Lower leg skin (tissue), 4 donors: Measurements from ENCODE around the gene CFAP54. TPM values are rescaled to one million over a fixed set of nuclear protein-coding genes. Genes with fewer than 3 reads are reported as not detected.

Source experiments
- DNase-seq, 2 donors: peaks; one replicate each; pipeline ENCODE4 v3.0.0-alpha.2; 2019; ENCODE audit warnings: low spot score in 2 of 2
- H3K4me3 ChIP-seq: fragments of 200-600 bp; sonication (generic); 2 replicates; pipeline ENCODE4 v1.5.1; 2017; ENCODE audit warnings: mild to moderate bottlenecking, low read depth; ENCODE audit not compliant: poor library complexity, severe bottlenecking
- CTCF ChIP-seq, 3 donors: fragments of 450-650 bp; IDR thresholded peaks; one replicate each; pipeline ENCODE4 v1.5.1; 2016; ENCODE audit warnings: antibody characterized with exemption in 3 of 3, mild to moderate bottlenecking in 3 of 3, moderate library complexity in 2 of 3
- POLR2A ChIP-seq, 2 donors: fragments of 450-650 bp; IDR thresholded peaks; one replicate each; pipeline ENCODE4 v1.6.1; 2016 to 2017; ENCODE audit warnings: antibody characterized with exemption in 2 of 2, mild to moderate bottlenecking in 1 of 2, moderate library complexity in 1 of 2
- WGBS, 2 donors: methylation state at CpG; one replicate each; pipeline ENCODE4 v1.1.5; 2018; 5-methylcytosine and 5-hydroxymethylcytosine counted together
- intact Hi-C: fragments of 100-400 bp; cut with DNase I; formaldehyde crosslinking; loops from one replicate; pipeline ENCODE4 v1.15.0; 2023; ENCODE audit warnings: low total_unique reads
- total RNA-seq, 4 donors: library from RNA; depleted of rRNA; stranded (reverse); fragments of >200 nt; gene quantifications; one replicate each; pipeline ENCODE4 v1.1.0, GENCODE V29; 2016

Gene CFAP54
- total RNA-seq, 4 donors from 2014 or later, result 0.04 to 0.59 TPM; not detected in 2

GRCh38 chr12:96907671-96908422 lies 418.5 kb downstream of the CFAP54 start:
- 6% methylated on average over 23 of the region's 23 CpGs for WGBS, 2 donors

GRCh38 chr12:96908423-96908675 lies 419.0 kb downstream of the CFAP54 start:
- intact Hi-C loops, result no loop called here
- no peak overlapping the region for H3K4me3 ChIP-seq
- no peak for TF ChIP-seq POLR2A (IDR thresholded peaks at IDR 0.05)
- TF ChIP-seq CTCF (IDR thresholded peaks at IDR 0.05), result no peak
- 63 to 71% methylated on average over 3 of the region's 3 CpGs for WGBS, 2 donors
- no peak for DNase-seq

More at GRCh38 chr12:96907671-96908422, 418.5 kb downstream of the CFAP54 start:
- TF ChIP-seq CTCF (IDR thresholded peaks at IDR 0.05) (no peak), POLR2A (IDR thresholded peaks at IDR 0.05) (no peak)
- no peak for DNase-seq
- intact Hi-C loops, result no loop called here
- peak overlapping the region; percentile 88 for H3K4me3 ChIP-seq

- whole genome bisulfite sequencing, 2 donors, result 76 to 81% methylated on average over 2 of the region's 2 CpGs
- no peak for TF ChIP-seq POLR2A (IDR thresholded peaks at IDR 0.05)
- no peak for TF ChIP-seq CTCF (IDR thresholded peaks at IDR 0.05)
- intact Hi-C loops, result no loop called here
- no peak for DNase-seq
- H3K4me3 ChIP-seq, result no peak overlapping the region
Measured at GRCh38 chr12:96912261-96912660, 422.9 kb downstream of the CFAP54 start.

GRCh38 chr12:96912943-96913342 lies 423.6 kb downstream of the CFAP54 start:
- DNase-seq, result no peak
- 94 to 97% methylated on average over 2 of the region's 2 CpGs for WGBS, 2 donors
- intact Hi-C loops, result no loop called here
- TF ChIP-seq CTCF (IDR thresholded peaks at IDR 0.05), result no peak
- TF ChIP-seq POLR2A (IDR thresholded peaks at IDR 0.05), result no peak
- no peak overlapping the region for H3K4me3 ChIP-seq

- WGBS, 2 donors, result 89 to 91% methylated on average over 2 of the region's 2 CpGs
- no peak for DNase-seq
- intact Hi-C loops, result no loop called here
- no peak overlapping the region for H3K4me3 ChIP-seq
- no peak for TF ChIP-seq CTCF (IDR thresholded peaks at IDR 0.05)
- no peak for TF ChIP-seq POLR2A (IDR thresholded peaks at IDR 0.05)
Measured at GRCh38 chr12:96919510-96920210, 430.3 kb downstream of the CFAP54 start.

Other genes starting within 250 kb of the CFAP54 start
- gene CDK17, start 89.1 kb upstream of the CFAP54 start, total RNA-seq, result 10 to 100 TPM; 27.3 to 41.9 (median 30.8) TPM